GM04504 (cell line): ENCODE results near the gene KCTD1.

Source experiments
- DNase-seq: peaks from one replicate; pipeline ENCODE4 v3.0.0-alpha.2; 2012; ENCODE audit warnings: low read depth

The KCTD1 gene

GRCh38 chr18:26549263-26550094 lies 1.1 kb upstream of the KCTD1 start:
- DNase-seq, result no peak

GRCh38 chr18:26547646-26548414 lies 523 bp downstream of the KCTD1 start:
- no peak for DNase-seq

GRCh38 chr18:26546875-26547645 lies 1.3 kb downstream of the KCTD1 start:
- no peak for DNase-seq

GRCh38 chr18:26546170-26546874 lies 2.0 kb downstream of the KCTD1 start:
- no peak for DNase-seq

GRCh38 chr18:26545335-26546123 lies 2.8 kb downstream of the KCTD1 start:
- DNase-seq, result no peak

- DNase-seq, result no peak
Observed at GRCh38 chr18:26544451-26544850, 3.9 kb downstream of the KCTD1 start.

GRCh38 chr18:26543373-26543772 lies 5.0 kb downstream of the KCTD1 start:
- no peak for DNase-seq

- no peak for DNase-seq
Observed at GRCh38 chr18:26540043-26540628, 8.2 kb downstream of the KCTD1 start.

- no peak for DNase-seq
Observed at GRCh38 chr18:26538524-26538923, 9.8 kb downstream of the KCTD1 start.

- no peak for DNase-seq
Observed at GRCh38 chr18:26536664-26537063, 11.7 kb downstream of the KCTD1 start.

GRCh38 chr18:26536032-26536431 lies 12.3 kb downstream of the KCTD1 start:
- no peak for DNase-seq

- DNase-seq, result no peak
Observed at GRCh38 chr18:26535630-26536029, 12.7 kb downstream of the KCTD1 start.

GRCh38 chr18:26532367-26533340 lies 15.7 kb downstream of the KCTD1 start:
- no peak for DNase-seq

- DNase-seq, result no peak
Observed at GRCh38 chr18:26531605-26532298, 16.6 kb downstream of the KCTD1 start.

- no peak for DNase-seq
Observed at GRCh38 chr18:26526966-26527234, 21.5 kb downstream of the KCTD1 start.

- no peak for DNase-seq
Observed at GRCh38 chr18:26526128-26526965, 22.0 kb downstream of the KCTD1 start.

GRCh38 chr18:26524504-26525351 lies 23.6 kb downstream of the KCTD1 start:
- DNase-seq, result no peak
